Measurements from ENCODE around the gene CXCL8. TPM values are rescaled to one million over a fixed set of nuclear protein-coding genes. Genes with fewer than 3 reads are reported as not detected.

The CXCL8 gene
- total and polyA plus RNA-seq, 2 of the 8 experiments (the other 6 are each of a cell fraction or from before 2014, with no cell fraction given) = not detected

- H3K79me2 ChIP-seq (ENCODE audit: control insufficient read depth in 1 of 2, insufficient read depth in 2 of 2, low read length in 2 of 2) = no peaks in the 10 kb centered on the region
- H4K8ac ChIP-seq (ENCODE audit: extremely low read depth, insufficient read depth, low read length) = no peak overlapping the region
- TF ChIP-seq CBX8 (IDR thresholded peaks at IDR 0.05; ENCODE audit: borderline replicate concordance, low read depth, low read length) = no peak
- TF ChIP-seq E2F6 (IDR thresholded peaks at IDR 0.05) = no peak
- no peak for TF ChIP-seq CREB1 (IDR thresholded peaks at IDR 0.05)
- no peak for TF ChIP-seq EP300 (IDR thresholded peaks at IDR 0.05; ENCODE audit: borderline replicate concordance in 1 of 2, low read depth in 2 of 2, low read length in 2 of 2)
- no peak for TF ChIP-seq GTF2F1 (IDR thresholded peaks at IDR 0.05; ENCODE audit: borderline replicate concordance, low read depth, low read length)
- TF ChIP-seq KDM5A (IDR thresholded peaks at IDR 0.05; ENCODE audit: low read length) = no peak
- no peak for TF ChIP-seq POLR2AphosphoS5 (IDR thresholded peaks at IDR 0.05; ENCODE audit: low read depth, low read length)
- TF ChIP-seq KDM1A (IDR thresholded peaks at IDR 0.05; ENCODE audit: borderline replicate concordance, low read length) = no peak
- no peak overlapping the region for H2AFZ ChIP-seq (ENCODE audit: low read length)
- no peak overlapping the region for H4K91ac ChIP-seq (replicated peaks; ENCODE audit: insufficient read length, low read length)
- no peak overlapping the region for H3K4me2 ChIP-seq (ENCODE audit: insufficient read depth in 1 of 2, low read depth in 2 of 2, low read length in 2 of 2)
- H3K56ac ChIP-seq (replicated peaks; ENCODE audit: insufficient read length, low read depth, low read length) = no peak overlapping the region
- H3K9me3 ChIP-seq (ENCODE audit: insufficient read depth in 2 of 2, low read depth in 1 of 2, low read length in 1 of 2) = no peaks in the 10 kb centered on the region
- DNase-seq (ENCODE audit: low read depth in 1 of 2, low spot score in 2 of 2) = no peak
- no peak overlapping the region for H2BK5ac ChIP-seq (ENCODE audit: low read depth, low read length)
- H3K4me3 ChIP-seq (ENCODE audit: extremely low read depth in 1 of 4, insufficient read depth in 2 of 4, low read depth in 3 of 4, low read length in 4 of 4) = no peak overlapping the region
- H2AK5ac ChIP-seq (ENCODE audit: low read depth, low read length) = no peak overlapping the region
- no peak overlapping the region for H2BK15ac ChIP-seq (ENCODE audit: low read length)
- no peaks in the 10 kb centered on the region for H4K20me1 ChIP-seq (replicated peaks in 1 of 2; ENCODE audit: control insufficient read depth in 1 of 2, insufficient read depth in 2 of 2, low read length in 2 of 2)
- no peak overlapping the region for H4K5ac ChIP-seq (ENCODE audit: insufficient read length, low read depth, low read length)
- no peaks in the 10 kb centered on the region for H3K4me1 ChIP-seq (replicated peaks in 1 of 4; ENCODE audit: control insufficient read depth in 3 of 4, insufficient read depth in 4 of 4, low read length in 3 of 4)
- no peak overlapping the region for H3K18ac ChIP-seq (ENCODE audit: extremely low read depth, low read length)
- no peak overlapping the region for H3K14ac ChIP-seq (ENCODE audit: insufficient read length)
- no peaks in the 10 kb centered on the region for H3K79me1 ChIP-seq (ENCODE audit: low read depth, low read length)
- ChIA-PET CTCF (ENCODE audit: partially characterized antibody) (interaction anchor here (1.3 kb wide), 1 partner anchor 22 kb away, joined by 5 read pairs; no protein-coding TSS in a partner anchor), POLR2A (ENCODE audit: partially characterized antibody) (no interaction called here)
- H3K36me3 ChIP-seq (ENCODE audit: control insufficient read depth in 2 of 4, insufficient read depth in 4 of 4, low read length in 3 of 4) = no peaks in the 10 kb centered on the region
- no peaks in the 10 kb centered on the region for H3K27me3 ChIP-seq (replicated peaks in 1 of 4; ENCODE audit: control insufficient read depth in 3 of 4, extremely low read depth in 1 of 4, insufficient read depth in 3 of 4, low read length in 3 of 4)
- H2BK120ac ChIP-seq (replicated peaks; ENCODE audit: low read depth, low read length) = no peak overlapping the region
- no peak overlapping the region for H3K9ac ChIP-seq (replicated peaks in 1 of 4; ENCODE audit: extremely low read depth in 1 of 4, low read depth in 3 of 4, low read length in 3 of 4)
- no peak overlapping the region for H2BK20ac ChIP-seq (ENCODE audit: low read length)
- no peak overlapping the region for H3K4ac ChIP-seq (replicated peaks; ENCODE audit: insufficient read length, low read depth, low read length)
- WGBS, 2 experiments (ENCODE audit: extremely low coverage in 1 of 2, insufficient coverage in 1 of 2, insufficient read length in 1 of 2, insufficient replicate concordance in 2 of 2, low coverage in 1 of 2, low lambda C conversion rate in 2 of 2, missing lambda C conversion rate in 1 of 2) = 100% methylated on average over 1 of the region's 1 CpG; no CpG with 5 or more reads in 1 of the 2 experiments
- no peak overlapping the region for H3K23ac ChIP-seq (ENCODE audit: insufficient read length)
- no peaks in the 10 kb centered on the region for H3K23me2 ChIP-seq (ENCODE audit: low read depth, low read length)
- no peak for FAIRE-seq
- no peak overlapping the region for H2BK12ac ChIP-seq (ENCODE audit: low read depth, low read length)
- H3K27ac ChIP-seq (ENCODE audit: low read depth, low read length) = no peak overlapping the region
These were observed 11.5 kb downstream of the CXCL8 start for GRCh38 chr4:73751830-73752229.

Data from H1 (cell line).